ENCODE results near the gene FBXO45. TPM values are rescaled to one million over a fixed set of nuclear protein-coding genes. Genes with fewer than 3 reads are reported as not detected.

Gene FBXO45
- total and polyA plus RNA-seq, 4 donors = 1.6 to 7.7 (median 3.6) TPM

DNA sequence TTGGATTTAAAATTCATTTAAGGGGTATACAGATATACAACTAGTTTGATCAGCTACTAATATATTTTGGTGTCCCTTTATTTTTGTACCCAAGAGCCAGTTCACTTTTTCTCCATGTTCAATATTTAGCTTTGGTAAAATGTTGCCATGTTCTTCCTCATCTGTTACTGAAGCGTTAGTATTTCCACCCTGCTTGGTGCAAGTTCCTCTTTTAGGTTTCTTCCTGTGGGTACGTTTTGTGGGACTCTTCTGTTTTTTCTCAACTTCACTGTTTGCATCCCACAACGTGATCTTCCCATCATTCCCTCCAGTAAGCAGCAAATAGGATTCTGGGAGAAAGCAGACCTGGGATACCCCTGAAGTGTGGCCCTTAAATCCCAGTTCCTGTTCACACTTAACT lies 14.3 kb upstream of the FBXO45 start:
- 81% methylated on average over 3 of the region's 3 CpGs for WGBS
- no peak overlapping the region for H3K9ac ChIP-seq (ENCODE audit: low read depth in 1 of 2, low read length in 2 of 2)
- H3K4me1 ChIP-seq (ENCODE audit: control insufficient read depth in 4 of 4, insufficient read depth in 4 of 4, low read length in 3 of 4) = peaks cover 0 to 2% (median 0%) of the 10 kb centered on the region in 4 donors
- no peak overlapping the region for H3K4me3 ChIP-seq (ENCODE audit: low read depth in 1 of 3, low read length in 3 of 3)
- TF ChIP-seq SP1 (IDR thresholded peaks at IDR 0.05) = no peak
- no peak for TF ChIP-seq GABPA (IDR thresholded peaks at IDR 0.05 in 1 of 2, conservative IDR thresholded peaks at IDR 0.05 in 1 of 2)
- peaks cover 0 to 3% (median 1%) of the 10 kb centered on the region in 4 donors for H3K36me3 ChIP-seq (ENCODE audit: control insufficient read depth in 4 of 4, insufficient read depth in 3 of 4, low read depth in 1 of 4, low read length in 3 of 4)
- DNase-seq (ENCODE audit: low spot score) = no peak
- no peaks in the 10 kb centered on the region for H3K27me3 ChIP-seq (ENCODE audit: control insufficient read depth in 4 of 4, insufficient read depth in 4 of 4, low read length in 3 of 4)
- no peak overlapping the region for H3K27ac ChIP-seq (ENCODE audit: low read depth in 1 of 2, low read length in 2 of 2)
- peaks cover 0 to 1% (median 0%) of the 10 kb centered on the region in 4 donors for H3K9me3 ChIP-seq (ENCODE audit: control insufficient read depth in 4 of 4, low read length in 3 of 4)

DNA sequence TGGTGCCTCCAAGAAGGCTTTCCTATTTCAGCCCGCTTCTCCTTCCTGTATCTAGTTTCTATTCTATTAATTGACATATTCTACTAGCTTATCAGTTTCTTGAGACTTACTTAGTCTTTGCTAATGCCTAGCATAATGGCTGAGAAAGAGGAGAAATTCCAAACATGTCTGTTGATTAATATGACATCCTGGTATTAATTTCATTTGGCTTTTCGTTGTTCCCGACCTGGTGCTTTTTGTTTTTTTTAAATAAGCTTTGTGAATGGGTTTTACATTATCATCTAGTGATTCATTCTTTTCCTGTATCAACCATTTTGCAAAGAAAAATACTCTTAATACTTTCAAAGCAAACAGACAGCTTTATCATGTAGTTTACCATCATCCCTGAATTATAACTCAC lies 13.2 kb upstream of the FBXO45 start:
- no peak overlapping the region for H3K4me3 ChIP-seq (ENCODE audit: low read depth in 1 of 3, low read length in 3 of 3)
- no peak for TF ChIP-seq FOXA2 (IDR thresholded peaks at IDR 0.05)
- no peak for TF ChIP-seq YY1 (IDR thresholded peaks at IDR 0.05)
- TF ChIP-seq, protein P1, sequence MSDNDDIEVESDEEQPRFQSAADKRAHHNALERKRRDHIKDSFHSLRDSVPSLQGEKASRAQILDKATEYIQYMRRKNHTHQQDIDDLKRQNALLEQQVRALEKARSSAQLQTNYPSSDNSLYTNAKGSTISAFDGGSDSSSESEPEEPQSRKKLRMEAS (IDR thresholded peaks at IDR 0.05) = no peak
- no peak for TF ChIP-seq SP1 (IDR thresholded peaks at IDR 0.05)
- TF ChIP-seq, protein P2, sequence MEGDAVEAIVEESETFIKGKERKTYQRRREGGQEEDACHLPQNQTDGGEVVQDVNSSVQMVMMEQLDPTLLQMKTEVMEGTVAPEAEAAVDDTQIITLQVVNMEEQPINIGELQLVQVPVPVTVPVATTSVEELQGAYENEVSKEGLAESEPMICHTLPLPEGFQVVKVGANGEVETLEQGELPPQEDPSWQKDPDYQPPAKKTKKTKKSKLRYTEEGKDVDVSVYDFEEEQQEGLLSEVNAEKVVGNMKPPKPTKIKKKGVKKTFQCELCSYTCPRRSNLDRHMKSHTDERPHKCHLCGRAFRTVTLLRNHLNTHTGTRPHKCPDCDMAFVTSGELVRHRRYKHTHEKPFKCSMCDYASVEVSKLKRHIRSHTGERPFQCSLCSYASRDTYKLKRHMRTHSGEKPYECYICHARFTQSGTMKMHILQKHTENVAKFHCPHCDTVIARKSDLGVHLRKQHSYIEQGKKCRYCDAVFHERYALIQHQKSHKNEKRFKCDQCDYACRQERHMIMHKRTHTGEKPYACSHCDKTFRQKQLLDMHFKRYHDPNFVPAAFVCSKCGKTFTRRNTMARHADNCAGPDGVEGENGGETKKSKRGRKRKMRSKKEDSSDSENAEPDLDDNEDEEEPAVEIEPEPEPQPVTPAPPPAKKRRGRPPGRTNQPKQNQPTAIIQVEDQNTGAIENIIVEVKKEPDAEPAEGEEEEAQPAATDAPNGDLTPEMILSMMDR (IDR thresholded peaks at IDR 0.05; ENCODE audit: low read depth, low read length, missing input control) = no peak
- TF ChIP-seq RXRA (IDR thresholded peaks at IDR 0.05) = no peak
- TF ChIP-seq EGR1 (IDR thresholded peaks at IDR 0.05; ENCODE audit: low read depth in 2 of 2) = no peak
- TF ChIP-seq HNF4A (conservative IDR thresholded peaks at IDR 0.05) = no peak
- TF ChIP-seq, protein P3, sequence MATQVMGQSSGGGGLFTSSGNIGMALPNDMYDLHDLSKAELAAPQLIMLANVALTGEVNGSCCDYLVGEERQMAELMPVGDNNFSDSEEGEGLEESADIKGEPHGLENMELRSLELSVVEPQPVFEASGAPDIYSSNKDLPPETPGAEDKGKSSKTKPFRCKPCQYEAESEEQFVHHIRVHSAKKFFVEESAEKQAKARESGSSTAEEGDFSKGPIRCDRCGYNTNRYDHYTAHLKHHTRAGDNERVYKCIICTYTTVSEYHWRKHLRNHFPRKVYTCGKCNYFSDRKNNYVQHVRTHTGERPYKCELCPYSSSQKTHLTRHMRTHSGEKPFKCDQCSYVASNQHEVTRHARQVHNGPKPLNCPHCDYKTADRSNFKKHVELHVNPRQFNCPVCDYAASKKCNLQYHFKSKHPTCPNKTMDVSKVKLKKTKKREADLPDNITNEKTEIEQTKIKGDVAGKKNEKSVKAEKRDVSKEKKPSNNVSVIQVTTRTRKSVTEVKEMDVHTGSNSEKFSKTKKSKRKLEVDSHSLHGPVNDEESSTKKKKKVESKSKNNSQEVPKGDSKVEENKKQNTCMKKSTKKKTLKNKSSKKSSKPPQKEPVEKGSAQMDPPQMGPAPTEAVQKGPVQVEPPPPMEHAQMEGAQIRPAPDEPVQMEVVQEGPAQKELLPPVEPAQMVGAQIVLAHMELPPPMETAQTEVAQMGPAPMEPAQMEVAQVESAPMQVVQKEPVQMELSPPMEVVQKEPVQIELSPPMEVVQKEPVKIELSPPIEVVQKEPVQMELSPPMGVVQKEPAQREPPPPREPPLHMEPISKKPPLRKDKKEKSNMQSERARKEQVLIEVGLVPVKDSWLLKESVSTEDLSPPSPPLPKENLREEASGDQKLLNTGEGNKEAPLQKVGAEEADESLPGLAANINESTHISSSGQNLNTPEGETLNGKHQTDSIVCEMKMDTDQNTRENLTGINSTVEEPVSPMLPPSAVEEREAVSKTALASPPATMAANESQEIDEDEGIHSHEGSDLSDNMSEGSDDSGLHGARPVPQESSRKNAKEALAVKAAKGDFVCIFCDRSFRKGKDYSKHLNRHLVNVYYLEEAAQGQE (IDR thresholded peaks at IDR 0.05) = no peak
- TF ChIP-seq JUND (IDR thresholded peaks at IDR 0.05) = no peak
- TF ChIP-seq HNF4G (IDR thresholded peaks at IDR 0.05) = no peak
- no peak for TF ChIP-seq FOXA1 (IDR thresholded peaks at IDR 0.05)
- no peak for TF ChIP-seq TAF1 (conservative IDR thresholded peaks at IDR 0.05)
- DNase-seq (ENCODE audit: low spot score) = no peak
- WGBS = 93% methylated on average over 3 of the region's 3 CpGs
- H3K4me1 ChIP-seq (ENCODE audit: control insufficient read depth in 4 of 4, insufficient read depth in 4 of 4, low read length in 3 of 4) = peaks cover 0 to 2% (median 0%) of the 10 kb centered on the region in 4 donors
- peaks cover 0 to 3% (median 1%) of the 10 kb centered on the region in 4 donors for H3K36me3 ChIP-seq (ENCODE audit: control insufficient read depth in 4 of 4, insufficient read depth in 3 of 4, low read depth in 1 of 4, low read length in 3 of 4)
- no peak overlapping the region for H3K9ac ChIP-seq (ENCODE audit: low read depth in 1 of 2, low read length in 2 of 2)
- H3K27ac ChIP-seq (ENCODE audit: low read depth in 1 of 2, low read length in 2 of 2) = no peak overlapping the region
- H3K27me3 ChIP-seq (ENCODE audit: control insufficient read depth in 4 of 4, insufficient read depth in 4 of 4, low read length in 3 of 4) = no peaks in the 10 kb centered on the region
- H3K9me3 ChIP-seq (ENCODE audit: control insufficient read depth in 4 of 4, low read length in 3 of 4) = no peaks in the 10 kb centered on the region

DNA sequence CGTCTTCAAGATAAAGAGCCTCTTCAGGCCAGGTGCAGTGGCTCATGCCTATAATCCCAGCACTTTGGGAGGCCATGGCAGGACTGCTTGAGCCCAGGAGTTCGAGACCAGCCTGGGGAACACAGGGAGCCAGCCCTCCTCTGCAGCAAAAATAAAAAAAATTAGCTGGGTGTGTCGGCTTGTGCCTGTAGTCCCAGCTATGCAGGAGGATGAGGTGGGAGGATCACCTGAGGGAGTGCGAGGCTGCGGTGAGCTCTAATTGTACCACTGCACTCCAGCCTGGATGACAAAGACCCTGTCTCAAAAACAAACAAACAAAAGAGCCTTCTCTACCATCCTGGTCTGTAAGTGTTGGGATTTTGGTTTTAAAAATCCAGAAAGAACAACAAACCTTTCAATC lies 11.2 kb upstream of the FBXO45 start:
- WGBS = 95% methylated on average over 5 of the region's 5 CpGs
- no peaks in the 10 kb centered on the region for H3K27me3 ChIP-seq (ENCODE audit: control insufficient read depth in 4 of 4, insufficient read depth in 4 of 4, low read length in 3 of 4)

More for the DNA sequence above, 11.2 kb upstream of the FBXO45 start:
- Histone ChIP-seq H3K4me1 (ENCODE audit: control insufficient read depth in 4 of 4, insufficient read depth in 4 of 4, low read length in 3 of 4) (peaks cover 0 to 2% (median 0%) of the 10 kb centered on the region in 4 donors), H3K9ac (ENCODE audit: low read depth in 1 of 2, low read length in 2 of 2) (no peak overlapping the region), H3K9me3 (ENCODE audit: control insufficient read depth in 4 of 4, low read length in 3 of 4) (no peaks in the 10 kb centered on the region), H3K4me3 (ENCODE audit: low read depth in 1 of 3, low read length in 3 of 3) (no peak overlapping the region), H3K36me3 (ENCODE audit: control insufficient read depth in 4 of 4, insufficient read depth in 3 of 4, low read depth in 1 of 4, low read length in 3 of 4) (peaks cover 0 to 9% (median 3%) of the 10 kb centered on the region in 4 donors), H3K27ac (ENCODE audit: low read depth in 1 of 2, low read length in 2 of 2) (no peak overlapping the region)
- TF ChIP-seq GABPA (IDR thresholded peaks at IDR 0.05 in 1 of 2, conservative IDR thresholded peaks at IDR 0.05 in 1 of 2) = no peak
- DNase-seq (ENCODE audit: low spot score) = no peak

Measured in liver (tissue), 9 donors.